Measurements from ENCODE around the gene DDX55.

Gene DDX55

GRCh38 chr12:123608182-123608581 is 6.3 kb downstream of the DDX55 start:
- no peak for DNase-seq (ENCODE audit: low read depth)

GRCh38 chr12:123614110-123614509 is 12.2 kb downstream of the DDX55 start:
- DNase-seq (ENCODE audit: low read depth), result no peak

- DNase-seq (ENCODE audit: low read depth), result no peak
Observed at GRCh38 chr12:123614531-123614930, 12.6 kb downstream of the DDX55 start.

- no peak for DNase-seq (ENCODE audit: low read depth)
Observed at GRCh38 chr12:123617144-123617543, 15.2 kb downstream of the DDX55 start.

- no peak for DNase-seq (ENCODE audit: low read depth)
Observed at GRCh38 chr12:123617580-123617979, 15.7 kb downstream of the DDX55 start.

GRCh38 chr12:123621101-123621500 is 19.2 kb downstream of the DDX55 start:
- DNase-seq (ENCODE audit: low read depth), result no peak

- DNase-seq (ENCODE audit: low read depth), result no peak
Observed at GRCh38 chr12:123621619-123622530, 20.0 kb downstream of the DDX55 start.

GRCh38 chr12:123633379-123634141 is 31.7 kb downstream of the DDX55 start, which contains the start of the genes EIF2B1 and GTF2H3:
TSS of gene EIF2B1 (minus strand) at chr12:123633686. CDS start at chr12:123633557, 129 bp downstream.
TSS of gene GTF2H3 (plus strand) at chr12:123633829. CDS start at chr12:123633860, 31 bp downstream.
- DNase-seq (ENCODE audit: low read depth), result peak; percentile 97

- DNase-seq (ENCODE audit: low read depth), result no peak
Observed at GRCh38 chr12:123634142-123634561, 32.3 kb downstream of the DDX55 start.

- DNase-seq (ENCODE audit: low read depth), result no peak
Observed at GRCh38 chr12:123643911-123644310, 42.0 kb downstream of the DDX55 start.

- no peak for DNase-seq (ENCODE audit: low read depth)
Observed at GRCh38 chr12:123645380-123645779, 43.5 kb downstream of the DDX55 start.

GRCh38 chr12:123645878-123646277 is 44.0 kb downstream of the DDX55 start:
- no peak for DNase-seq (ENCODE audit: low read depth)

- DNase-seq (ENCODE audit: low read depth), result no peak
Observed at GRCh38 chr12:123648401-123648800, 46.5 kb downstream of the DDX55 start.

GRCh38 chr12:123654129-123654701 is 52.3 kb downstream of the DDX55 start:
- DNase-seq (ENCODE audit: low read depth), result no peak

- DNase-seq (ENCODE audit: low read depth), result no peak
Observed at GRCh38 chr12:123655420-123655819, 53.5 kb downstream of the DDX55 start.

GRCh38 chr12:123656392-123656791 is 54.5 kb downstream of the DDX55 start:
- no peak for DNase-seq (ENCODE audit: low read depth)

GRCh38 chr12:123657211-123657610 is 55.3 kb downstream of the DDX55 start:
- no peak for DNase-seq (ENCODE audit: low read depth)

- DNase-seq (ENCODE audit: low read depth), result no peak
Observed at GRCh38 chr12:123659996-123660727, 58.3 kb downstream of the DDX55 start.

GRCh38 chr12:123667771-123668170 is 65.9 kb downstream of the DDX55 start:
- DNase-seq (ENCODE audit: low read depth), result no peak

All from activated T-helper 9 cell treated with anti-CD3 and anti-CD28 coated beads, Interleukin-2, amount 50 U/mL, for 16 hours (primary cell).